ENCODE measurements around the gene ZGPAT.

Gene ZGPAT

DNA sequence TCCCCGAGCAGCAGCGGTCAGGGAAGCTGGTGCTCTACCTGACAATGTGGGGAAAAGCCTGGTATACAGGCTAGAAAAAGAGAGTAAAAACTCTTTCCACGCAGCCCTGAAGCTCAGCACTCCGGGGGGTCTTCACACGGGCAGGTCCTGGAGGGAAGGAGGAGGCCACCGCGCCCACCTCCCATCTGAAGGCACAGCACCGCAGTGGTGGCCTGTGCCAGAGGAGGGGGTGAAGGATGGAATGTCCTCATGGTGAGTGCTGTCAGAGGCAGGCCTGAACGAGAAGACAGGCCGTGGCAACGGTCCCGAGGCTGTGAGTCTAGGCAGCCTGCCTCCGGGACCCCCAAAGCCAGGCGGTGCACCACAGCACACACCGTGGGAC is 37.6 kb downstream of the ZGPAT start:
- DNase-seq, result no peak

DNA sequence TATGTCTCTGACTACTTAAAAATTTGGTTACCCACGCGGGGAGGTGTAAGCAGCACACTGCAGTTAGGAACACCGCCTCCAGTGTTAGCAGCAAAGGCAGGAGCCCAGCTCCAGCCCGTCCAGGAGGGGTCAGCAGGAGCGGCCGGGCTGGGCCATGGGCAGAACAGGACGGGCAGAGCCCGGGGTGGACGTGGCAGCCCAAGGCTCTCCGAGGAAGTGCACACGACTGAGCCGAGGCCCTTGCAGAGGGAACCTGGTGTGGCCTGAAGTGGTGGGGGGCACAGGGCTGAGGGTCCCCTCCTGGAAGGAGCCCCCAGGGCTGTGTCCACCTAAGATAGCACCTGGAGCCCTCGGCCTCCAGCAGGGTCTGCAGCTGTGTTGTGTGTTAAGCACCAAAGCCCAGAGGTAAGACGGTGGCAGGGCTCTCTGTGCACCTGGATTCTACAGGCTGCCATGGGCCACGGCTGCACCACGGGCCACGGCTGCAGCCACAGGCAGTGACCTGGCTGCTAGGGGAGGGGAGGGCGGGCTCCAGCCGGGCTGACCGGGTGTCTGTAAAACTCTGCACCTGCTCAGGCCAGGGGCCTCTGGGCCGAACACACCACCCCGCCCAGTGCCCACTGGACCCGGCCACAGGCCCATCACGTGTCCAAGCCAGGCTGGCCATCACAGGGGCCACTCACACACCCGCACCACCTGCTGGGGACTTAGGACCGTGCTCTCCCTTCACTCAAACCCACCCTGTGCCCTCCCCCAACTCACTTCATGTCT is 38.3 kb downstream of the ZGPAT start:
- DNase-seq, result no peak

DNA sequence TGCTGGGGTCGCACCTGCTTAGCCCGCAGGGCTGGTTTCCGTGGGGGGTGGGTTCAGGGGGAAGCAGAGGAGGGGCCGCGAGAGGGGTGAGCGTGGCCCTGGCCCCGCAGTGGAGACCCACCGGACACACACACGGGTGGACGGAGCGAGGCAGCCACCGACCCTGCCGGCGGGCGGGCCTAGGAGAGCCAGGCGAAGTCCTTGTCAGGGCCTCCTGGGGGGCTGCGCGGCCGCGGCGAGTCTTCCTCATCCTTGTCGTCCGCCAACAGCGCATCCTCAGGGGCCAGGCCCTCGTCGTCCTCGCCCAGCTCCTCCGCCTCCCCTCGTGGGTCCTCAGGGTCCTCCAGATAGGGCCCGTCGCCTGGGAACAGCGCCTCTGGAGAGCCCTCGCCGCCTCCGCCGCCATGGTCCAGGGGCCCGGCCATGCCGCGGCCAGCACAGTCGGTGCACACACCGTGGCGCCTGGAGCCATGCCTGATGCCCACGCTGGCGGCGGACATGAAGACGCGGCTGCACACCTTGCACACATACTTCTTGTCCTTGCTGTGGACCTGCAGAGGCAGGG is 39.0 kb downstream of the ZGPAT start:
- DNase-seq, result no peak

DNA sequence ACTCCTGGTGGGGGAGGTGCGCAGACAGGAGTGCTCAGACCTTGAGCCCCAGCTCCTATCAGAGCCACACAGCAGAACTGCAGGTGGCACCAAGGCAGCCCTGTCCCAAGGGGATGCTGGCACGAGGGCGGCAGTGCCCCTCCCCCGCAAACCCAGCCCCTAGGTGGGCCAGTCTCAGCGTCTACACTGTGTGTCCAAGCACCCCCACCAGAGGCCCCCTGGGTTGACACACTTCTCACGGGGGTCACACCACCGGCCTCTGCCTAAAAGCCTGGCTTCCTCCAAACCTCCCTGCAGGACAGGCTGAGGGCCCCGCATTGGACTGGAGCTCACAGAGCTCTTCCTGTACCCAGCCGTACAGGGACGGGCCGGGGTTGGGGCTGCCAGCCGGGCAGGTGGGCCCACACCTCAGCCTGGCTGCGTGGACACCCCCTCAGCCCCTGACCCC is 39.8 kb downstream of the ZGPAT start:
- DNase-seq, result no peak

DNA sequence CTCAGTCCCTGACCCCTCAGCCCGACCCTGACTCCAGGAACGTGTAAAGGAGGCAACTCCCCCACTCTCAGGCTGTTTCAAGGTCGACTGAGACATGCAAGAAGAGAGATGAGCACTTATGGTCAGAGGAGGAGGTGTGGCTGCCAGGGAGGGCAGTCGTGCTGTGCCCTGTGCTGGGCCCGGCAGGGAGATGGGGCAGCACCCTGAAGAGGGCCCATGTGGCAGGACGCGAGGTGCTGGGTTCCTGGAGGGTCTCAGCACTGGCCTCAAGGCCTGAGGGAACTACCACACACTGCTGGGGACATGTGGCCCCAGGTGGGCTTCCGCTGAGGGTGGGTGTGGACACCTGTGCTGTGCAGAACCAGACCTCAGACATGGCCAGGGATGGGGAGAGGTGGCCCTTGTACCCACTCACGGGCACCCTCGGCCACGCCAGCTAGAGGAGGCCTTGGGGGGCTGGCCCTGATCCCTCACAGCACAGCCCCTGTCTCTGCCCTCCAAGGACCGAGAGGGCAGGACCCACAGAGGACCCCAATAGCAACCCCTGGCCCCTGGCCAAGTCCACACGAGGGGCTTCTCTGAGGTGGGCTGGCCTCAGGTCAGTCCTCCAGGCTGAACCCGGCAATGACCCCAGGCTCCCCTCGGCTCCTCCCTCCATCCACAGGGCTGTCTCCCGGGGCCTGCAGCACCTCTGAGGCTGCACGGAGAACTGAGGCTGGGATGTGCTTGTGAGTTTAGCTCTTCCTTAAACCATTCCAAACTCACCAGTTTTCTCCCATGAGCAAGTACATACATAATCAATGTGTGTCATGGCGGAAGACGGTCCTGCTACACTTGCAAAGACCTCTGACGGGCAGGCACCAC is 40.5 kb downstream of the ZGPAT start:
- no peak for DNase-seq

DNA sequence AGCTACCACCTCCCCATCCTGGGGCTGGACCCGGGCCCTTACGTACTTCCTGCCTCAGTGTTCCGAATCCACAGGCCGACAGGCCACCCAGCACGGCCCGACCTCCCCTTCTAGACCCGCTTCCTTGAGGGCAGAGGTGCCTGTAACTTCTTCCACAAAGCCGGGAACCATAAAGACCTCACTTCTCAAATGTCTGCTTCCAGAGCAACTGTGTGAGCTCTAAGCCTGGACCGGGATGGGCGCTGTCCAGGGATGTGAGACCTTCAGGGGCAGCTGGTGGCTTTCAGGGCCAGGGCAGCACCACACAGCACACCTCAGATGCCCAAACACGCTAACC is 41.1 kb downstream of the ZGPAT start:
- no peak for DNase-seq

DNA sequence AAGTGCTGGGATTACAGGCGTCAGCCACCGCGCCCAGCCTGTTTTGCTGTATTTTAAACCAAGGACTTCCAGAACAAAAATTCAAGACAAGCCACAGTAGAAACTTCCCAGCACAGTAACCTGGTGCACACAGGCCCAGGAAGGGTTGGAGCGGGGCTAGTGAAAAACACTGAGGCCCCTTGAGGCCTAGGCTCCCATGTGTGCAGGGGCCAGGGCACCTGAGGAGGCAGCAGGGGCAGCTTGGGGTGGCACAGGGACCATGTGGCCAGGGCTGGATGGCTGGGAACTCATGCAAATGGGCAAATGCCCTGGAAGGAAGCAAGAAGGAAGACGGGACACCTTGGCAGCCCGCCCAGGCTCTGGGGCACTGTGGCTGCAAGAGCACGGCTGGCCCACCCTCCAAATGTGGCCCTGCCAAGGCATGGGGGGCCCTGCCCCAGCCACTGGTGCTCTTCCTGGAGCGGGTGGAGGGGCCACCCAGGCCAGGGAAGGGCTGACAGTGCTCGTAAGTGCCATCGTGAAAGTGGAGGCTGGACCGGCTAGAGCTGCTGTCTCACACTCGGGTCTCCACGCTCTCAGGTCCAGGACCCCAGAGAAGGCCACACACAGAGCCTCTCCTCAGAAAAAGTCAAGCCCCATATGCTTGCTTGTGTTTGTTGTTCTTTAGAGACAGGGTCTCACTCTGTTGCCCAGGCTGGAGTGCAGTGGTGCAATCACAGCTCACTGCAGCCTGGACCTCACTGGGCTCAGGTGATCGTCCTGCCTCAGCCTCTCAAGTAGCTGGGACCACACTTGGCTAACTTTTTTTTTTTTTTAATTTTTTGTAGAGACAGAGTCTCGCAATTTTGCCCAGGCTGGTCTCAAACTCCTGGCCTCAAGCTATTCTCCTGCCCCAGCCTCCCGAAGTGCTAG is 42.0 kb downstream of the ZGPAT start:
- DNase-seq, result no peak

DNA sequence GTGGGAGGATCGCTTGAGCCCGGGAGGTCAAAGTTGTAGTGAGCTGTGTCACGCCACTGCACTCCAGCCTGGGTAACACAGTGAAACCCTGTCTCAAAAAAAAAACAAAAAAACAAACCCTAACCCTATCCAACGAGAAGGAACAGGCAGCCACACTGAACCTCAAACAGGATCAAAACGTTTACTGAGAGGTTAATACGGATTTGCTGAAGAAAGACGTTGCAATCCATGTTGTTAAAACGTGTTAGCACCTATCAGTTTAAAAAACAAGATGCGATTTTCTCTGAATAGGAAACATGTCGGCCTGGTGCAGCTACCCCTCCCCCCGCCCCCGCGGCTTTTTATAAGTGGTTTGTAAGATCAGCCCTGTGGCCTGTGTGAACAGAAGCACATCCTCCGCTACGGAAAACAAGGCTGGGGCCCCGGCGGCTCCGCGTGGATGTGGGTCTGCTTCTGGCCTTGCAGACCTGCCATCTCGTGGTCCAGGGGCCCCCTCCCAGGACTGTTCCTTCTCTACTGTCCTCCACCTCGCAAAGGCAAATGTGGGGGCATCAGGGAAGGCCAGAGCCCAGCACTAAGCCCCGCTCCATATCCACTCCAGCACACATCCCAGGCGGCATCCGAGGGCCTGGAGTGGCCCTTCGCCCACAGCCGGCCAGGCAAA is 43.1 kb downstream of the ZGPAT start:
- DNase-seq, result no peak

DNA sequence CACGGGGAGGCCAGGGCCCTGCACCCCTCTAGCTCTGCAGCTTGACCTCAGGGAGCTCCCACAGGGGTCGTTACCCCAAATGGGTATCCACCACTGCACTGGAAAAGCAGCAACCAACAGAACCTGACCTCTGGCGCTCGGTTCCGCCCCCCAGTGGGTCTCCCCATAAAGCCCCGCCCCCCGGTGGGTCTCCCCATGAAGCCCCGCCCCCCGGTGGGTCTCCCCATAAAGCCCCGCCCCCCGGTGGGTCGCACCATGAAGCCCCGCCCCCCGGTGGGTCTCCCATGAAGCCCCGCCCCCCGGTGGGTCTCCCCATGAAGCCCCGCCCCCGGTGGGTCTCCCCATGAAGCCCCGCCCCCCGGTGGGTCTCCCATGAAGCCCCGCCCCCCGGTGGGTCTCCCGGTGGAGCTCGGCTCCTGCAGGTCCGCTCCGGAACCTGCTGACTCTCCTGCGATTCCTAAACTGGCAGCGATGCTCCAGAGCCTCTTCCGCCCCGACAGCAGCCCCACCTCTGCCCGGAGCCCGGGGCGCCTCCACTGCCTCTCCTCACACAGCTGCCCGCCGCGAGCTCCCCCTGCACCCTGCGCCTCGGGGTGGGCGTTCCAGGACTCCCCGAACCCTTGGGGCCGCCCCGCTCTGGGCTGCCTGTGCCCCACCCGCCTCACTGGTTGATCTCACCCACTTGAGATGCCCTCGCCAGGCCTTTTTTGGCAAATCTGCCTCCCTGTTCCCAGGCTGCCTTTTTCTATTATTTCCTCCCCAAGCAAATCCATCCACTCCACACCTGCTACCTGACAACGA is 43.8 kb downstream of the ZGPAT start:
- no peak for DNase-seq

DNA sequence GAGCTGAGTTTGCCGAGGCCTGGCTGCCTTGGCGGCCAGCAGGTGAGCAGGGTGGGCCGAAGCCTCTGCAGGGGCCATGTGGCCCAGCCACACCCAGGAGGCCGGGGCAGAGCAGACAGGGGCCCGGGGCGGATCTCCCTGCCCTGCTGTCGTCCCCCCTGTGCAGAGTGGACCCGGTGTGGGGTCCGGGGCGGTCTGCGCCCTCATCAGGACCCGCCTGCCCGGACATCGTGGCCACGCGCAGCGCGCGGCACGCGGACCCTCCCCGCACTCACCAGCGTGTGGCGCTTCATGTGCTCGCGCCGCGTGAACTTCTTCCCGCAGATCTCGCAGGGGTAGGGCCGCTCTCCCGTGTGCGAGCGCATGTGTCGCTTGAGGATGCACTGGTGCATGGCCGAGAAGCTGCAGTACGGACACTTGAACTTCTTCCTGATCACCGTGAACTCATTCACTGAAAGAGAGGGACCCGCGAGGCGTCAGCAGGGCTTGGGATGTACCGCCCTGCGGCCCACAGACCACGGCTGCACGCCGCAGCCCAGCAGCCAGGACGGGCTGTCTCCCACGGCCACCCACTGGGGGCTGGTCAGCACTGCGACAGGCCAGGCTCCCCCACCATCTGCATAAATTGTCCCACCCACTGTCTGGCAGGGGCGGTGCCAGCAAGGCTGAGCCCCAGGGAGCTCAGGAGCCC is 44.7 kb downstream of the ZGPAT start:
- DNase-seq, result no peak

DNA sequence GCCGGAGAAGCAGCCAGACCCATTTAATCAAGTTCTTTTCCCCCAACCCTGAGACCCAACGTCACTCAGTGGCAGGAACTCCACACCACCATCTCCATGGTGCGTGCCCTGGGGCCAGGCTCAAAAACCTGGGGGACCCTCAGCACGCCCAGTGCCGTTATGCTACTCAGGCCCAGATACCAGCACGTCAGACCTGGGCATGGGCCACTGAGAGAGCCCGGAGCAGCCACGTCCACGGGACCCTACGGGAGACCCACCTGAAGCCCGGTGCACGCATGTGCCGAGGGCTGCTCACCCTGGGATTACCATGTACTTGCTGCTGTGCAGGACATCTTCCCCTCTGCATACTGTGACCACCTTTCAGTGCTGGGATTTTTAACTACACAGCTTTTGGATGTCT is 45.5 kb downstream of the ZGPAT start:
- no peak for DNase-seq

DNA sequence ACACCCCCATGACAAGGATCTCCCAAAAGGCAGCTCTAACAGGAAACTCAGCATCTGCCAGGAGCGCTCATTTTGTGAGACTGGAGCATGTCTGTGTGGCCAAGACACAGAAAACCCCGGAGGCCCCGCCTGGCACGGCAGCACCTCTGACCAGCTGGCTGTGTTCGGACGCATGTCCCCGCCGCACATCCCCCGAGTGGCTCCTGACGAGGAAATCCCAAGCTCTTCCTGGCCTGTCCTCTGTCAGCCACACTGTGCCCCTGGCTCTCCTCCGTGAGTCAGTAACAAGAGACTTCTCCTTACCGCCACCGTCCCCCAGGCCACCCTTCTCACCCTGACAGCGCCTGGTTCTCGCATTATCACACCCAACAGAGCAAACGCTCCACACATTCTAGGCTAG is 46.2 kb downstream of the ZGPAT start:
- DNase-seq, result no peak

DNA sequence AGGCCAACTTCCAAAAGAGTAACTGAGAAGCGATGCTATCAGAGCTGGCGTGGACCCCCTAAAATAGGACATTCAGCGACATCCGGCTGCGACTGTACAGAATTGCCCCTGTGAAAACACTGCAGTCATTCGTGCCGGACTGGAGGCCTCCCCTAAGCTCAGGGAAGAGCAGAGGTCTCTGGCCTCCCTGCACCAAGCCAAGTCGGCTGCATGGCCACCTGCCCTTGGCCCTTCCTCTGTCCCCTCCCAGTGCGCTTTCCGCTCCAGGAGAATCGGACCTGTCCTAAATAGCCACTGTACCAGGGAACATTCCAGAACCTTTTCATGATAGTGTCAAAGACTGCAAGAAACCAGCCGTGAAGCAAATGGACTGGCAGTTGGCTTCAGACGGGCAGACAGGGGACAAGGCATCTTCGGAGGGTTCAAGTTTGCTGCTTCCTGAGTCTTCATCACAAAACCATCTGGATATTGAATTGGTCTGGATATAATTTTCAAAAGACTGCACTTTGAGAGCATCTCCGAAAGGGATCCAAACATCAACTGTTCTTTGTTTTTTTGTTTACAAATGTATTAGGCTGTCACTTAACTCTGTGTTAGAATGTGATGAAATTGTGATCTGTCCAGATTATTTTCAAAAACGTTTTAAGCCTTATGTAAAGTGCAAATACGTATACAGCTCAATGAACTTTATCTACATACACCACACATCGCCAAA is 48.3 kb downstream of the ZGPAT start:
- no peak for DNase-seq

DNA sequence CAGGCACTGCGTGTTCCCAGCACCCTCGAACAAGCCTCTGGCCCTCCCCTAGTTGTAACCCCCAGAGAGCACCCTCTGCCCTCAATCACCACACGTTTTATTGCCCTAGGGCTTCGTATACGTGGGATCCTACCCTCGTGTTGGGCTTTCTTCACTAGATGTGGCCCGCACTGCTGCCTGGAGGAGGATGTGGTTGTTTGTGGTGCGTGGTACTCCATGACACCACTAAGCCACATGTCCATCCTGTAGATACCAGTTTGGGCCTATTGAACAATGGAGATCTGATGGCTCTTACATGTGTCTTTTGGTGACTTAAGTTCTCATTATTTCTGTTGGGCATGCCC is 48.8 kb downstream of the ZGPAT start:
- DNase-seq, result no peak

DNA sequence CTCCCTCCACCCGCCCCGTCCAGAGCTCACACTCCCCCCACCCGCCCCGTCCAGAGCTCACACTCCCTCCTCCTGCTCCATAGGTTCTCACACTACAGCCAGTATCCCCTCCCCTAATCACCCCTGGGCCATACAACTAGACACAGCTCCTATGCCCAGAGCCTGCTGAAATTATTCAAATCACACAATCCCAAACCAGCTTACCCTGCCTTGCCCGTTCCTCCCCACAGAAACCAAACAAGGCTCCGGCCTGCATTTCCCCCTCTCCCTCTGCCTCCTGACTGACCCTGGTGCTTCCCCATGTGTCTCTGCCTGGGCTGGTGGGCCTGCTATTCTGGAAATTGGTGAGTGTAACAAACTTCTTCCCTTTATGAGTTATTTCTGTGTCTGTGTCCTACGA is 50.3 kb downstream of the ZGPAT start:
- DNase-seq, result no peak

DNA sequence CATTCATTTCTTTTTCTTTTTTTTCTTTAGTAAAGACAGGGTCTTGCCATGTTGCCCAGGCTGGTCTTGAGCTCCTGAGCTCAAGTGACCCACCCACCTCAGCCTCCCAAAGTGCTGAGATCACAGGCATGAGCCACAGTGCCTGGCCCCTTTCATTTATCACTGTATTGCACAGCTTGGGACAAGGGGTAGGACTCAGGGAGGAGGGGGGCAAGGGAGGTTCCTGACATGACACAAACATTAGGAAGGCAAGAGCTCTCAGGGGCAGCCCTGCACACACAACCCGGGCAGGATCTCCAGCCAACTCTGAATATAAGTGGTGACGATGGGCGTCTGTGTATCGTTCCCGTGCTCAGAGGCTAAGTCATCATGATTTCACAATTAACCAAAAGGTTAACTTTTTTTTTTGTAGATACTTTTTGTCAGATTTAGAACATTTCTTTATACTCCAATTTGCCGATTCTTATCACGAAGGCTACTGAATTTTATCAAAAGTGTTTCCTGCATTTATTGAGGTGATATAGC is 51.6 kb downstream of the ZGPAT start:
- no peak for DNase-seq

DNA sequence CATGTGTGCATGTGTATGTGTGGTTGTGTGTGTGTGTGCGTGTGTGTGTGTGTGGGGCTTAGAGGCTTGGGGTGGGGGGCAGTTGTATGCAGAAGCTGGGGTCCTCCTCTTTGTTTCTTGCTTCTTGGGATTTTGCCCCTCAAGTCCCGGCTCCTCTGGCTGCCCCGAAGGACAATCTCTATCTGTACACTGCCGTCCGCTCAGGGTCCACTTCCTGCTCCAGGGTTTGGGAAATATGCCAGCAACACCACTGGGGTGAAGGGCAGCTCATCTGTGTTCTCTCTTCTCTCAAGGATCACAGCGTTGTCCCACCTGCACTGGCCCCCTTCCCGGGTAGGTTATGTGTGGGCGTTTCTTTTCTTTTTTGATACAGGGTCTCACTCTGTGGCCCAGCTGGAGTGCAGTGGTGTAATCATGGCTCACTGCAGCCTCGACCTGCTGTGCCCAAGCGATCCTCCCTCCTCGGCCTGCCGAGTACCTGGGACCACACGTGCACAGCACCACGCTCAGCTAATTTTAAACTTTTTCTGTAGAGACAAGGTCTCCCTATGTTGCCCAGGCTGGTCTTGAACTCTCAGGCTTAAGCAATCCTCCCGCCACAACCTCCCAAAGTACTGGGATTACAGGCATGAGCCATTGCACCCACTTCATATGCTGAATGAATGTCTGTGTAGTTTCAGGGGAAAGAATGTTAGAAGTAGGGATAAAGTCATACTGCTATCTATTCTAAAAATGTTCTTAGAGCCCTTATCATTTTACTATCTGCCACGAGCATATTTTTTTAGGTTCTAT is 57.4 kb downstream of the ZGPAT start:
- DNase-seq, result no peak

DNA sequence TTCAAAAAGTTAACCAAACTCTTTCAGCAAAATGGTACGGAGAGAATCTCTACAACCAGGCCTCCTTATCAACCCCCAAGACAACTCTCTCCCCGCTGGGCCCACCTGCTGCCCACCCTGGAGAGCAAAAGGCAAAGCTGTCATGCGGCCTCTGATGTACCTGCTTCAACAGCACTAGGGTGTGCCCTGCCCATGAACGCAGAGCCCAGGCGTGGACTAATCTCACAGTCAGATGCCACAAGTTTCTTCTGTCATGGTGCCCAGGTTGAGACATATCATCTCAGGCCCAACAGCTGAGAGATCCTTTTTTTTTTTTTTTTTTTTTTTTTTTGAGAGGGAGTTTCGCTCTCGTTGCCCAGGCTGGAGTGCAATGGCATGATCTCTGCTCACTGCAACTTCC is 58.1 kb downstream of the ZGPAT start:
- DNase-seq, result no peak

All from inflammatory macrophage treated with lipopolysaccharide for 1 hour (primary cell).